Activated naive CD4-positive, alpha-beta T cell treated with anti-CD3 and anti-CD28 coated beads, Interleukin-2, amount 50 U/mL, for 72 hours (primary cell): ENCODE data around the gene EIF5A2. TPM values are rescaled to one million over a fixed set of nuclear protein-coding genes. Genes with fewer than 3 reads are reported as not detected.

Experiments
- total RNA-seq, 2 donors: library from RNA; stranded (reverse); gene quantifications; one replicate each; pipeline ENCODE4 v1.2.3, GENCODE V29; 2022

Gene EIF5A2
- total RNA-seq, 2 donors from 2014 or later, result 4.1 to 12.4 TPM

Other genes starting within 250 kb of the EIF5A2 start
- 100 to 1,000 TPM; 101 to 314 TPM for gene RPL22L1, start 38.4 kb downstream of the EIF5A2 start, total RNA-seq
- gene SLC2A2, start 118.1 kb upstream of the EIF5A2 start, total RNA-seq, result not detected